Stimulated activated CD4-positive, alpha-beta T cell treated with anti-CD3 and anti-CD28 coated beads, TNF-alpha, amount 100 ng/mL, for 4 hours (primary cell): ENCODE results near the gene UMODL1.
A peak's percentile ranks its signal among the peaks of the same experiment; 100 is the strongest.
"Not testable (repeated sequence)": the region's sequence is repeated elsewhere in the genome, so short reads cannot be mapped to it uniquely, and the experiment has no call there.

Experiments
- DNase-seq, 3 experiments: peaks; one replicate each; pipeline ENCODE4 v3.0.0-alpha.2; 2020; ENCODE audit warnings: low read depth in 3 of 3

Gene UMODL1

DNA sequence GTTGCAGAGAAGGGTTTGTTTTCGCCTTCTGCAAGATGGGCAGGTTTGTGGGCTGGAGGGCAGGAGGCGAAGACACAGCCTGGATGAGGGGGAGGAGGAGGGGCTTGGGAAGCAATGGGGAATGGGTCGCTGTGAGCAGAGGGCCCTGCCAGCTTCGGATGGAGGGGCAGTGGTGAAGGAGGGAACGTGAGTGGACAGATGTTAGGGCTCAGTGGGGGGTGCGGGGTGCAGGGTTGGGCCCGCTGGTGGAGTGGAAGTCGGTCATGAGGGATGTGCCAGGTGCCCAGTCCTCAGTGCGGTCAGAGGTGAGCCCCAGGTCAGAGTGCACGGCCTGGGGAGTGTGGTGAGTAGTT lies 92.4 kb downstream of the UMODL1 start:
- DNase-seq = no peak

DNA sequence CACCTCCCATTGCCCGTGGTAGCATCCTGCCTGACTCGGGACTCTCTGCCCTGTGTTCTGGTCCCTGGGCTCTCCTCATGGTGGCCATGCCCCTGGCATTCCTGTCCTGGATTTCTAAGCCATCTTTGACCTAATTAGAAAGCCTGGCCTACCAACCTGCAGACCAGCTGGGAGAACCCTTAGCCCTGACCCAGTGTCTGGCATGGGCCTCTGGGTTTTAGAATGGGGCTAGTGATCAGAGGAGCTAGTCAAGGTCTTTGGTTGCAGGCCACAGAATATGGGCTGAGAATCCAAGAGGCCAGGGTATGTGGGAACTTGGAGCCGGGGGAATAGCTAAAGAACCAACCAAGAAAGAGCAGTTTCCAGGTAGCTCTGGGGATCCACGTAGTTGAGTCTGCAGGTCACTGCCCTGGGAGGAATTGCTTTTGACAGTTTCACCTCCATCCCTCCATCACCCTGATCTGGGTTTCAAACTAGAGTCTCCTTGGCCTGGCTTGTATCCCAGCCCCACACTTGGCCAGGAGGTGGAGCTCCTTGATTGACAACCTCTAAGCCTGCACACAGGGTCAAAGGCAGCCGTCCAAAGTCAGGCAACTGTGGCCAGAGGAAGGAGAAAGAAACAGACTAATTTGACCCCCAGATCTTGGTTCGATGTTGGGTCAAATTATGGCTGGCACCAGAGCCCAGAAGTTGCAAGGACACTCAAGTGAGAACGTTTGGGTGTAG lies 93.1 kb downstream of the UMODL1 start:
- peak in 1 of 3 experiments; percentile 27 for DNase-seq

DNA sequence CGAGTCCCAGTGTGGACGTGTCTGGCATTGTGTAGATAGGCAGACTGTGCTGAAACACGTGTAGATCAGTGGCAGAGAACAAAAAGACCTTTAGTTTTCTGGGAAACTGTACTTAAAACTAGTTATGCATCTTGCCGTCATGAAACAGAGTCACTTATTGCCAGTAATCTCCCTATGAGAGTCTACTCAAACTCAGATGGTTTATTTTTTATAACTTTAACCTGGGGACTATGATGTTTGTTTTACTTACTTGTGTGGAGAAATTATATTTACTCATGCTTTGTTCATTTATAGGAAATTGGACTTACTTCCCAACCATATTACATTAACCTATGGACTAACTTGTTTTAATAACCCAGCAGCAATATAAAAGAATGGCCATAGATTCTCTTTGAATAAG lies 93.7 kb downstream of the UMODL1 start:
- no peak for DNase-seq

DNA sequence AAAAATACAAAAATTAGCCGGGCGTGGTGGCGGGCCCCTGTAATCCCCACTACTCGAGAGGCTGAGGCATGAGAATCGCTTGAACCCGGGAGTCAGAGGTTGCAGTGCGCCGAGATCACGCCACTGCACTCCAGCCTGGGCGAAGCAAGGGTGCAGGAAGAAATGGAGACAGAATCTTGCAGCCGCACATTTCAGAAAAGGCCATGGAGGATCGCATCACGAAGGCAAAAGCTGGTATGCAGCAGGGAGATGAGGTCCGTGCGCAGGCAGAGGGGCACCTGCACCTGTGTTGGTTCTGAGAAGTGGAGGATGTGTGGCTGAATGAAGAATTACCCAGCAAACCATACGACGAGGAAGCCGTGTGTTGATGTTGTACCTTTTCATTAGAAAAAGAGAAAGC lies 94.8 kb downstream of the UMODL1 start:
- DNase-seq = no peak

DNA sequence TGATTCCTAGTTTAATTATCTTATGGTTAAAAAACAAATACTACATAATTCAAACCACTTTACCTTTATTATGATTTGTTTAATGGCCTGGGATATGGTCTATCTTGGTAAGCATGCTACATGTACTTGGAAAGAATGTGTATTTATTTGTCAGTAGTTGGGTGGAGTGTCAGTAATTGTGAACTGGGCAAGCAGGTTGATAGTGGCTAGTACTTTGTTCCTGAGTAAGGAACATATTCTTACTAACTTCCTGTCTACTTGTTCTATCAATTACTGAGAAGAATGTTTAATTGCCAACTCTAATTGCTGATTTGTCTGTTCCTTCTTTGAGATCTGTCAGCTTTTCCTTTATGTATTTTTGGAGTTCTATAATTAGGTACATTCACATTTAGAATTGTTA lies 98.6 kb downstream of the UMODL1 start:
- no peak for DNase-seq

DNA sequence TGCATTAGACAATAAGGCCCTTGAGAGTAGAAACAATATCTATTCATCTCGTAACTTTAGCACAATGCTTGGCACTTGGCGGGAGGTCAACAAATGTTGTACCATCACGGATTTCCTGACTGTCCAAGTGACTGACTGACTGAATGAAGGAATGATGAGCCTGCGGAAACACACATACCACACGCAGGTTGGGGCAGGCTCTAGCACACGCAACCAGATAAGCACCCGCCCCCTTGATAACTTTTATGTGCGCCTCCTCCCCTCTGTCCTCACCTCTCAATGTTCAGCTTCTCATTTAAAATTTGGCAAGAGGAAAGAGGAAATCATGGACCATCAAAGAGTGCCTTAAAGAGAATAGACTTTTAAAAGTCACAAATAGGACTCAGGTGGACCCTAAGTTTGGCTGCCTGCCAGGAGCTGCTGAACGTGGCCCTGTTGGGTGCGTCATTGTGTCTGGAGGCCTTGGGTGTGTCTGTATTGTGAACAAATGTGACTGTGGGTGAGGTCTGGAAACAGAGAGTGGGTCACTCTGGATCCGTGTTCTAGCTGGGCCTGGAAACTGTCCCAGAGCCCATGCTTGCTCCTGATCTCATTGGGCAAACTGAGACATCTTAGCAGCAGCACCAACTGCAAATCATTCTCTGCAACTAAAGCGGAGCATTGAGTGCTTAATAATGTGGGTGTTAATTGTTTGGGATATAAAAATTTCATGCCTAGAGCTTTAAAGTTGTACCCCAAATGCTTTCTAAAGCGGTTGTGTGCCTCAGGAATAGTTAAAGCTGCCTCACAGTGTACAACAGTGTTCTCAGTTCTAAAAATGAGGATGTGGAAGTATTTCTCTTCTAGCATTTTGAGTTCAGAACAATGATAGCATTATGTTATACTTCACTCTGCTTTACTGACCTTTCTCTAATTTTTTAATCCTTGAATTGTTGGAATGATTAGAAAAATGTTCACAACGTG lies 100.3 kb downstream of the UMODL1 start:
- no peak for DNase-seq

DNA sequence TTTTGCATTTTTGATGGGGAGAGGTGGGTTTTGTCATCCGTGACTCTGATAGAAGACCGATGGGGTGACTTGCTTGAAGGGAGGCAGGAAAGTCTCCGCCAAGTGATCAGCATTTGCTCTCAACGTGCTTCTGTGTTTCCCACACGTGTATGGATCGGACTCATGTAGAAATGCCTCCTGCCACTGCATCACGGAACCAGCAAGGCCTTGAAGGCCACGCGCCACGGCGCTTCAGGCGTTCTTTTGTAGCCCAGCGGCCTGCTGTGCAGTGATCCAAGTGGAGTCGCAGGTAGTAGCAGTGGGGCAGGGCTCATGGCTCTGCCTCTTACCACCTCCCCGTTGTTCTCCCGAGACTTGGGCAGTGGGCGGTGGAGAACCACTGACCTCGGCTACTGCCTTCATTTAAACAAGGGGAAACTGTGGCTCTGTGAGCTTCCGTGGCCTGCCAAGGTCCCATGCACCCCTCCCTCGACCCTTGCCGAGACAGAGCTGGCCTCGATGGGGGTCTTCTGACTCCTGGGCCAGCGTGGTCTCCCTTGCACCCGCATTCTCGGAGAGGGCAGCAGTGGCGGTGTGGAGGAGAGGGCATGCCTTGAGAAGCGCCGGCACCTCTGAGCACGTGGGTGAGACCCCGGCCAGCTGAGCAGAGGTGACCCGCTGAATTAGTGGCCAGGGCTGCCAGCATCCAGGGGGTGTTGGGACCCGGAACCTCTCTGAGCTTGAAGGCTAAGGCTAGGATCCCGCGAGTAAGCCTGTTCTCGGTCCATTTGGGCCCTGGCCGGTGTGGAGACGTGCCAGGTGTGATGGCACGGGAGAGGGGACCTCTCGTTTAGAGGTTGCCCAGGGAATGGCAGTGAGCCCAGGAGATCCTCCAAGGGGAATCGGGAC lies 101.7 kb downstream of the UMODL1 start:
- DNase-seq = no peak

DNA sequence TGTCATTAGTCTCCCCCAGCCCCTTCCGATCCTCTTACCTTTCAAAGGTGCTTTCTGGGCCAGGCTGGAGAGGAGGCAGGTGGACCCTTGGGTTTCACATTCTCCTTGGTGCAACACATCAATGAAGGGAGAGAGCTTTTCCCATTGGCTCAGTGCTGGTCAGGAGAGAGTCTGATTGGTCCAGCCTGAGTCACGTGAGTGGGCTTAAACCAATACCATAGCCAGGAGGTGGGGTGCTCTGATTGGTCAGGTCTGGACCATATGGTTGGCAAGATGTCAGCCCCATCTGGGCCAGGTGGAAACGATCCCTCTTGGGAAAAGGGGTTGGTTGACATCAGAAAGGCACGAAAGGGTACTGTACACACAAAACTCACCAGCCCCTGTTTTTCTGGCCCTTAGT lies 103.1 kb downstream of the UMODL1 start:
- DNase-seq = no peak

DNA sequence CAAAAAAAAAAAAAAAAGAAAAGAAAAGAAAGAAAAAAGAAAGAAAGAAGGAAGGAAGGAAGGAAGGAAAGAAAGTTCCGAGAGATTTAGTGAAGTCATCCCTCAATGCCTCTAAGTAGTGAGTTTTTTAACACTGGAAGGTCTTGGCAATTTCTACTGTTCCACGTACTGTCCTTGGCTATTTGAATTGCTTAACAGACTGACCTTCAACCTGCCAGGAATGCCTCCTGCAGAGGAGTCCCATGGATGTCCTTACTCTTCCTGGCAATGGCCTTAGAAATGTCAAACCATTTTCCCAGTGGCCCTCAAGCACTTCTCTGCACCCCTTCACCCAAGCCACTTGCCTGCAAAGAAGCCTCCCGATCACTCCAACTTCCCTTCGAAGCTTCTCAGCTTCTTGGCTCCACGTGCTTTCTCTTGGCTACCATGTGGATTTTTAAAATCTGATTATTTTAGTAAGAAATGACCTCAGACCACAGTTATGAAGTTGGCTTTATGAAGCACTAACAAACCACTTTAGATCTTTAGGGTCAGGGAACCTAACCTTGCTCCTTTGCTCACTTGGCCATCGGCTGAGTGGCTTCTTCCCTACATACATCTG lies 104.1 kb downstream of the UMODL1 start:
- DNase-seq = no peak

DNA sequence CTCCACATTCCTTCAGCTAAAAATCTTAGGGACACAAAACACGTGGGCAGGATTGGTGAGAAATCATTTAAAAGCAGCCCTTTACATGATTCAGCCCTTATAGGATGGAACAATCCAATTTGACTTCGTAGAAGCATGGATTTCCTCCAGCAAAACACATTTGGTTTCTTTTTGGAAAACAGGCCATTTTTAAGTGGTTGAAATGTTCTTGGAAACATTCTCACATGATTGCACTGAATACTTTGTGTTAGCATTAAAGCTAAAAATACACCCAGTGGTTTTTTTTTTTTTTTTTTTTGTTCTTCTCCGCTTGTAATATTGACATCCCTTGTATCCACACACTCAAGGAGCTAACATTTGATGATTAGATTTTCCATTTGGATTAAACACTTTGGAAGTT lies 105.7 kb downstream of the UMODL1 start:
- DNase-seq = no peak

DNA sequence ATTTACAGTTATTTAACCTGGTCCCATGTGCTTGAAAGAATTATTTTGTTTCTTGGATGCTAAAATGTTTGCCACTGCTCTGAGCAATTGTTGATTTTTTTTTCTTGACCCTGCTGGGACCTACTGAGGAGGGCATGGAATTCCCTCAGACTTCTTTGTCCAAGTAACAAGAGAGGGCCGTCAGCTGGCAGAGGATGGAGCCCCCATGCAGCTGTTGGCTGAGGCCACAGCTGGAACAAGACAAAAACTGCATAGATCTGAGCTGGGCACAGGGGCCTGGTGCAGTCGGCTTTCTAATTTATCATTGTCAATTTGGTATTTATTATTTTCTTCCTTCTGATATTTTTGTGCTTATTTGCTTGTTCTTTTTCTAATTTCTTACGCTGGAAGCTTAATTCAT lies 108.2 kb downstream of the UMODL1 start:
- DNase-seq = no peak

DNA sequence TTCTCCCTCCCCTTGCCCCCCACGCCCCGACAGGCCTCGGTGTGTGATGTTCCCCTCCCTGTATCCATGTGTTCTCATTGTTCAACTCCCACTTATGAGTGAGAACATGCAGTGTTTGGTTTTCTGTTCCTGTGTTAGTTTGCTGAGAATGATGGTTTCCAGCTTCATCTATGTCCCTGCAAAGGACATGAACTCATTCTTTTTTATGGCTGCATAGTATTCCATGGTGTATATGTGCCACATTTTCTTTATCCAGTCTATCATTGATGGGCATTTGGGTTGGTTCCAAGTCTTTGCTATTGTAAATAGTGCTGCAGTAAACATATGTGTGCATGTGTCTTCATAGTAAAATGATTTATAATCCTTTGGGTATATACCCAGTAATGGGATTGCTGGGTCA lies 108.9 kb downstream of the UMODL1 start:
- not testable (repeated sequence) for DNase-seq

DNA sequence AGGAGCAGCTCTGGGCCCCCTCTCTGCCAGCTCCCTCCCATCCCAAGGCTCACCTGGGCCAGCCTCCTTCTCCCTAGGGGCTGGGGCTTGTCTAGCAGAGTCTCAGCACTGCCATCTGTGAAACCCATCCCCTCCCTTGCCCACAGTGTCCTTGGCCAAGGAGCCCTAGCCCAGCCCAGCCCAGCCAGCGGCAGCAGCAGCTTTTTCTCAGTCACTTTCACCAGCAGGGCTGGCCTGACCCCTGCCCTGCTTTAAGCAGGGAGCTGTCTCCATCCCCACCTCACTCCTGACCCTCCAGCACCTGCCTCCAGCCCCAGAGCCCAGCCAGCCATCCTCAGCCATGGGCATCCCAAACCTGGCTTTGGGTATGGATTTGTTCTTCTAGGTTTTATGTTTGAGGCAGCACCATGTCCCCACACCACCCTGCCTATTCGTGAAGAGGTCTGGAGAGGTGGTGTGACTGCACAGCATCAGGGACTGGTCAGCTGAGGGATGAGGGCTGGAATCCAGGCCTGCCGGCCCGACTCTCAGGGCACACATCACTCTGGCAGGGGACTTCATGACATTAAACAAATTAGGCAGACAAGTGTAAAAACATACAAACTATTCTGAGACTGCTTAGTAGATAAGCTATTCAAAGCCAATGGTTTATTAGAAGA lies 111.7 kb downstream of the UMODL1 start:
- no peak for DNase-seq

DNA sequence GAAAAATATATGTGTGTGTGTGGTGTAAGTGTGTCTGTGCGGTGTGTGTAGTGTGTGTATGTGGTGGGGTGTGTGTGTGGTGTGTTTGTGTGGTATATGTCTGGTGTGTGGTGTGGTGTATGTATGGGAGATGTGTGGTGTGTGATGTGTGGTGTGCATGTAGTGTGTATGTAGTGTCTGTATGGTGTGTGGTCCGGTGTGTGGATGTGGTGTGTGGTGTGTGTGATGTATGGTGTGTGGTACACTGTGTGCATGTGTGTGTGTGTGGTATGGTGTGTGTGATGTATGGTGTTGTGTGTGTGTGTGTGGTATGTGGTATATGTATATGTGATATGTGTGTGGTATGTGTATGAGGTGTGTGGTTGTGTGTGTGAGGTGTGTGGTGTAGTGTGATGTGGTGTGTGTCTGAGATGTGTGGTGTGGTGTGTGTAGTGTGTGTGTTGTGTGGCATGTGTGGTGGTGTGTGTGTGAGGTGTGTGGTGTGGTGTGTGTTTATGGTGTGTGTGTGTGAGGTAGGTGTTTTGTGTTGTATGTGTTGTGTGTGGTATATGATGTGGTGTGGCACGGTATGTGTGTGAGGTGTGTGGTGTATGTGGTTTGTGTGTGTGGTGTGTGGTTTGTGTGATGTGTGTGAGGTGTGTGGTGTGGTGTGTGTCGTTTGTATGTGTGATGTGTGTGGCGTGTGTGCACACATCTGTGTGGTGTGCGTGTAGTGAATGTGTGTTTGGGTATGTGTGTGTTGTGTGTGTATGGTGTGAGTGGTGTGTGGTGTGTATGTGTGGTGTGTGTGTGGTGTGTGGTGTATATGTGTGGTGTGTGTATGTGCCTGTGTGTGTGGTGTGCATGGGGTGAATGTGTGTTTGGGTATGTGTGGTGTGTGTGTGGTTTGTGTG lies 112.5 kb downstream of the UMODL1 start:
- DNase-seq = no peak

DNA sequence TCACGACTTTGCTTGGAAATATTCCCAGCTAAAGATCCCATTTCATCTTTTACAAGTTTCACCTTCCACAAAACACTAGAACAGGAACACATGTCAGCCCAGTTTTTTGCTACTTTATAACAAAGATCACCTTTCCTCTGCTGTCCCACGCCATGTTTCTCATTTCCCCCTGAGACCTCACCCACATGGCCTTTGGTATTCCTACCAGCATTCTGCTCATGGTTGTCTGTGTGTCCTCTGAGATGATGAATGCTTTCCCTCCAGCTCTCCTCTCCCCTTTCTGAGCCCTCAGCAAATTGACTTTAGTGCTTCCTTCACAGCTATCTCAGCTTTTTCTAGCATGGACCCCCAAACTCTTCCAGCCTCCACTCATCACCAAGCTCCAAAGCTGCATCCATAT lies 115.5 kb downstream of the UMODL1 start:
- DNase-seq = no peak

DNA sequence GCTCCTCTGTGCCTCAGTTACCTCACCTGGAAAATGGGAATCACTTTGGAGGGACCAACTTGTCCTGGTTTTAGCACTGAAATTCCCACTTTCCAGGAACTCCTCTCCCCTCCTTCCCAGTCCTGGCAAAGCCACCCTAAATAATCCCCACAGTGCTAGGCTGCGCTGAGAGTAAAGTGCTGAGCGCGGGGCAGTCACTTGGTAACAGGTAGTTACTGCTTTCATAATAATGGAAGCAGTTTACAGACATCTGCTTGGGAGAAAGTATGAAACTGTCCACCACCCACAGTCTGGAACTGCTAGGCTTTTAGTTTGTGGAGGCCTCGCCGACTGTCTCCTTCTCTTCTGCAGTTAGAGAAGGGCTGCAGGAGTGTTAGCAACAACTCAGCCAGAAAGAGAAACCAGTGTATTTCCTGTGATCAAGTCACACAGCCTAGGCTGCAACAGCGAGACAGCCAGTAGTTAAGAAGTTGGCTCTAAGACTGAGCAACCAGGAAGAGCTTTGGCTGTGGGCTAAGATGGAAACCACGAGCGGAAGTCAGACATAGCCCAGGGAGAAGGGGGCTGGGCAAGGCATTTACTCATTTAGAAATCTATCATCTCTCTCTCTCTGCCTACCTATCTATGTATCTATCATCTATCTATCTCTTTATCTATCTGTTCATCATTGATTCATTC lies 117.0 kb downstream of the UMODL1 start:
- peak; percentile 30 to 64 (median 53) for DNase-seq

DNA sequence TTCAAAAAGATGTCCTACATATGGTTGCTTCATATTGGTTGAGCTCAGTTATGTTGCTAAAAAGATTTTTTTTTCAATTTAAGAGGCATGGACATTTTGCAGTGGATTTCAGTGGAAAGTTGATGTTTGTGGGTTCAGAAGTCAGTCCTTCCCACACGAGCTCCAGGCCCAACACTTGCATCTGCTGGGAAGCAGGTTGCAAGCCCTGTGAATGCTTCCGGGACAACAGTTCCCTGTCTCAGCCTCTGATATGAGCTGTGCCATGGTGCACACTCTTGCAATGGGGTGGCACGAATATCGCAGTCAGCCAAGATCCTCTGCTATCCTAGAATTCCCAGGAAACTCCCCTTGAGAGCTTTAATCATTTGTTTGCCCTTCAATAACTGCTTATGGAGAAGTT lies 117.5 kb downstream of the UMODL1 start:
- no peak for DNase-seq

DNA sequence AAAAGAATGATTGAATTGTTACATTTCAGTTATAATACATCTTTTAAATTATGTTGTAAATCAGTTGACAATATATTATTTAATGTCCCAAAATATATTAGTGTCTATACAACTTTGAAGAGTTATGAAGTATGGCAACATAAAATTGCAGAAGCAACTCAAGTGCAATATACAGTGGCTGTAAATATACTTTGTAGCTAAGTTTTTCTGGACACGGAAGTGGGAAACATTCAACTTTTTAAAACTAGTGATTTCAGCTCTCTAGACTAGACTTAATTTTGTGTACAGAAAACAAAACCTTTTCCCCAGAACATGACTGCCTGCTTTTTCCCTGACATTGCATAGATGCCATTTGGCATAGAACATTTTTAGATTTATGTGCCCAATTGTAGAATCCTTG lies 118.3 kb downstream of the UMODL1 start:
- no peak for DNase-seq

DNA sequence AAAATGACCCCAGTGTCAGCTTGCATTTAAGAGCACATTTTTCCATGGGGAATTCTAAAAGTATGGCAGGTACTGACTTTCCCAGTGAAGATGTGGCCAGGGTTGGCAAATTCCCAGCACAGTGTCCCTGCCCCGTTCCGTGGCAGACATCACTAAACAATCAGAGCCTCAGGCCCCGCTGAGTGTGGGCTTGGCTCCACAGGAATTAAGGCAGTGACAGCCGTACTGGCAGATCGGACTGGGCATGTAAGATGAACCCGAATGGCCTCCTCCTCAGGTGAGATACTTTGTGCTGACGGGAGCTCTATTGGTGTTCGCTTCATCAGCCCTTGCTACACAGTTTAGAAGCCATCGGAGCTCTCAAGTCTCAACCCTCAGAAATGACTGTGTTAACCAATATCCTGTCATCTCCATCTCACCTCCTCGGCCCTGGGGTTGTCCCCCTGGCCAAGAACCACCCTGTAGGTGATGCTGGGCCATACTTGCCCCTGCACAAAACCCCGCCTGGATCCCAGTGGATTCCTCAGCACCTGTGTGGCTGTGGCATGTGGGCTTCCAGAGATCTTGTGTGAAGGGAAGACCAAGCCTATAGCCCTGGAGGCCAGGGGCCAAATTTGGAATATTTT lies 118.9 kb downstream of the UMODL1 start:
- DNase-seq = no peak
